GM19468 (cell line): ENCODE results near the gene SMOC1.

Experiments
- ATAC-seq: cut with Tn5 transposase; IDR thresholded peaks from one replicate; pipeline ENCODE4 v1.9.1; 2021; ENCODE audit warnings: mild to moderate bottlenecking, moderate library complexity, moderate number of reproducible peaks; ENCODE audit not compliant: unreplicated experiment; ENCODE audit errors: extremely low read depth

SMOC1 gene

DNA sequence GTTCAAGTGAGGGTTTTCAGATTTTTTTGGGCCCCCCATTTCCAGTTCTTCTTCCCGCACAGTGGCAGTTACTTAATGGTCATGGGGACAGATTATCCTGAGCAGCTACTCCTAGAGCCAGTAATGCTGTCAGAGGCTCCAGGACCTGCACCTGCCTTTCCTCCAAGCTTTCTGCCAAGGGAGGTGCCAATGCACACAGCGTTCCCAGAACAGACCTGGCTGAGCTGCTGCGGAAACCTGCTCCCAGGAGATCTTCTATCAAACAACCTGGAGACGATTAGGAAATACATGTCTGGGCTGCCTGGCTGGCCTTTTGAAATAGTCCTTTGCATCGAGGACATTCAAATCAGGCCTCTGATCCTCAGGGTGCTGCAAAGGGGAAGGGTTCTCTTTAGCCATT, 188.6 kb downstream of the SMOC1 start:
- ATAC-seq: no peak

DNA sequence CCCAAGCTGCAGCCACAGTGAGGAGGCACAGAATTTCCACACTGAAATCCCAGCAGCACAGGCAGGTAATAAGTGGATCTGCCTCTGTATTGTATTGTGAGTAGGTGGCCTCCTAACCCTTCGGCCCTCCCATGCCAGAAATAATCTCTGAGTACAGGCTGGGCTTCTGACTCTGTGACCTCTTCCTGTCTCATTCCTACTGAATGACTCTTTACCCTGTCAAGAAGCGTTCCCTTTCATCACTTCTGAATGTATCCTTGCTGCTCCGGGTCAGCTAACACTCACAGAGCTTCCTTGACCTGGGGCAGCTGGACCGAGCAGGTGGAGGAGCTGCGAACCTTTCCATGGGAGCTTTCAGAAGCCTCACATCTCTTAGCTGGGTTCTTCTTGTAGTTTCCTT, 190.0 kb downstream of the SMOC1 start:
- ATAC-seq: no peak

DNA sequence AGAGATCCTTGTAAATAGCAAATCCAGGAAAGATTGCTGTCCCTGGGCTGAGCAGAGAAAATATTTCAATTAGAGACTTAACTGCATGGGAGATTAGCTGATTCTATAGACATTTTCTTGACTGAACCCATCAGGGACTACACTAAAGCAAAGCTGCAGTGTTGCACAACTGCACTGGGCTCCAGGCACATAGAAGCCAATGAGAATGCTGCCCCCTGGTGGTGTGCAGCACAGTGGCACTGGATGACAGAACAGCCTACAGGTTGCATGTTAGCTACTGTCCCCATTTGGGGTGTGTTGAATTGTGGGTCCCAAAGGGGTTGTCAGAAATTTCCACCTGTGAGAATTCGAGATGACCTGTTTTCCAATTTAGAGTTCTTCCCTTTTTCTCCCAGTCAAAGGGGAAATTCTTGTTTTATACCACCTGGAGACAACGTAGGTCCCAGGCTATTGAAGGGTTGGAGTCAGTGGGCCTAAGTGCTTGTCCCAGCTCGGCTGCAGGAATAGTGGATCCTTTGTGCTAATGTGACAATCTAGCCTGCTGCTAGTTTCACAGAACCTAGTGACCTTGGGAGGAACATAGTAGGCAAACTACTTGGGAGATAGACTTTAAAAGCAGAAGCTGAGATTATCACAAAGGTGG, 194.8 kb downstream of the SMOC1 start:
- ATAC-seq: no peak

DNA sequence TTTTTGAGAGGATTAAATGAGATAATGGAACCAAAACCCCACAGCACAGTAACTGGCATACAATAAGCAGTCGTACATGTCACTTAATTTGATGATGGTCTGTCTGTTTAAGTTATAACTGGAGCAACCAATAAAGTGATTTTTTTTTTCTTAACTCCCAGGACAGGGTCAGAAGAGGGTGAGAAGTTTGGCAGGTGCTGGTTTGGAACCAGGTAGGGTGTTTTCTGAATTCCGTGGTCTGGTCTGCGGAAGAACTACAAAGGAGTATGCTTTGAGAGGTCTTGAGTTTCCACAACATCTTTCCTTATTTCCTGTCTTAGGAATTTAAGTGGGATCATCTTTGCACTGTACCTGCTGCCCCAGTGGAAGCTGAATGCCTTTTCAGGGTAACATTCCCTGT, 197.8 kb downstream of the SMOC1 start:
- no peak for ATAC-seq

DNA sequence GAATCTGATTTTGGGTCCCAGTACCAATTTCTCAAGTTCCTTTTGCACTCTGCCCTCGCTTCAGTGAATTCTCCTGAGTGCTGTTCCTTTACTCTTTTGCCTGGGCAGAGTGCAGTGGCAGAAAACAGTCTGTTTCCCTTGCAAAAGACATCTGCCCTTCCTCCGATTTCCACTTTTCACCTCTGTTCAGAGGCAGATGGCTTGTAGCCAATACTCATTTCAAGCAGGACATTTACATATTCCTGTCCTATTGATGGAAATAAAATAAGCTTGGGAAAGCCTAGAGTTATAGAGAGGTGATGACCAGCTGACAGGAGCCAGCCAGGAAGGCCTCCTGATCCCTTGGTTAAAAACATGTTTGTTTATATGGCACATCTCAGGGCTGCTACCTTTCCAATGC, 198.5 kb downstream of the SMOC1 start:
- ATAC-seq: no peak

DNA sequence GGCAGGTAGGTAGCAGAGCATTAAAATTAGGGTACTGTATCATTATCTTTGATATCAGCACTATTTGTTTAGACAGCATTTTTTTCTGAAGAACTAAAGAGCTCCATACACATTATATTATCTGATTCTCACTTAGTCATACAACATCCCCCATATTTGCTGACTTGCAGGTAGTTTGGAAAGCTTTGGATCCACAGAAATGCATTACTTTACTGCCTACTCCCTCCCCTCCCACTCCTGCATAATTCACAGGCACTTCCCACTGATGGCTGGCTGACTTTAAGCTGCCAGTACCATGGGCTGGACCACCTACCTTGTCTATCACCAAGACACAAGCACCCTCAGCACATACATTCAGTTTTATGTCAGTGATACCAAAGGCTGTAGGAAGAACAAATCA, 199.1 kb downstream of the SMOC1 start:
- ATAC-seq: no peak

DNA sequence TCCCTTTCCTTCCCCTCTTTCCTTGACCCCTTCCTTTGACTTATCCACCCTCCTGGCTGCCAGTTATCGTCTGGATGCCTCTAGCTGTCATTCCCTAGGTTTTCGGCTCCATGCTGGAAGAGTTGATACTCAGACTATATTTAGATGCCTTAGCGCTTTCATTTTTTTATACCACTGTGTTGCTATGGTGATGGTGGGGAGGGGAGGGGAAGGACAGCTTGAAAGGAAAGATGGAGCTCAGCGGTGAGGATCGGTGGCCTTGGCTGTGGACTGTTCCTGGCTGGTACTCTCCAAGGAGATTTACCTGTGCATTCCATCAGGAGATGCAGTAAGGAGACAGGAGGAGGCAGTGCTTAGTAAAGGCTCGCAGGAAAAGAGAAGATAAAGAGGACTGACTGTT, 200.9 kb downstream of the SMOC1 start:
- no peak for ATAC-seq
